Measurements from ENCODE around the gene GDF2.

Gene GDF2

GRCh38 chr10:47356708-47357107, 34.5 kb downstream of the GDF2 start:
- no peak for DNase-seq

GRCh38 chr10:47357131-47357582, 34.9 kb downstream of the GDF2 start:
- DNase-seq: peak; percentile 24

- peak; percentile 33 for DNase-seq
These were observed 35.7 kb downstream of the GDF2 start for GRCh38 chr10:47357911-47358310.

- no peak for DNase-seq
These were observed 36.2 kb downstream of the GDF2 start for GRCh38 chr10:47358457-47358856.

- peak; percentile 38 for DNase-seq
These were observed 36.8 kb downstream of the GDF2 start for GRCh38 chr10:47359101-47359500.

- peak; percentile 38 for DNase-seq
These were observed 37.6 kb downstream of the GDF2 start for GRCh38 chr10:47359626-47360418.

GRCh38 chr10:47360419-47361040, 38.3 kb downstream of the GDF2 start:
- DNase-seq: peak; percentile 67

- peak; percentile 83 for DNase-seq
These were observed 39.0 kb downstream of the GDF2 start for GRCh38 chr10:47361293-47361692.

- DNase-seq: peak; percentile 29
These were observed 39.9 kb downstream of the GDF2 start for GRCh38 chr10:47362199-47362598.

- no peak for DNase-seq
These were observed 41.5 kb downstream of the GDF2 start for GRCh38 chr10:47363781-47364180.

GRCh38 chr10:47364366-47364765, 42.1 kb downstream of the GDF2 start:
- no peak for DNase-seq

GRCh38 chr10:47364911-47365310, 42.7 kb downstream of the GDF2 start:
- DNase-seq: peak; percentile 26

GRCh38 chr10:47365431-47366180, 43.4 kb downstream of the GDF2 start:
- peak; percentile 37 for DNase-seq

- peak; percentile 30 for DNase-seq
These were observed 44.0 kb downstream of the GDF2 start for GRCh38 chr10:47366181-47366631.

GRCh38 chr10:47366731-47367460, 44.6 kb downstream of the GDF2 start:
- peak; percentile 24 for DNase-seq

GRCh38 chr10:47367646-47368045, 45.4 kb downstream of the GDF2 start:
- peak; percentile 18 for DNase-seq

GRCh38 chr10:47368431-47369180, 46.4 kb downstream of the GDF2 start:
- DNase-seq: peak; percentile 43

GRCh38 chr10:47369251-47369894, 47.1 kb downstream of the GDF2 start:
- DNase-seq: peak; percentile 45

GRCh38 chr10:47370015-47370767, 47.9 kb downstream of the GDF2 start:
- peak; percentile 33 for DNase-seq

- peak; percentile 34 for DNase-seq
These were observed 48.6 kb downstream of the GDF2 start for GRCh38 chr10:47370878-47371277.

All from islet precursor cell (in vitro differentiated cells).